Panc1 (cell line): Measurements from ENCODE around the gene MED12L.

ENCODE experiments used
- POLR2AphosphoS5 ChIP-seq: IDR thresholded peaks from 2 replicates; pipeline ENCODE4 v1.6.1; 2012; ENCODE audit warnings: mild to moderate bottlenecking, low read depth, low read length, moderate library complexity
- TF ChIP-seq, protein P1 (sequence below): fragments of 450-650 bp; IDR thresholded peaks from 2 replicates; pipeline ENCODE4 v1.5.1; 2017; ENCODE audit warnings: mild to moderate bottlenecking

DNA sequence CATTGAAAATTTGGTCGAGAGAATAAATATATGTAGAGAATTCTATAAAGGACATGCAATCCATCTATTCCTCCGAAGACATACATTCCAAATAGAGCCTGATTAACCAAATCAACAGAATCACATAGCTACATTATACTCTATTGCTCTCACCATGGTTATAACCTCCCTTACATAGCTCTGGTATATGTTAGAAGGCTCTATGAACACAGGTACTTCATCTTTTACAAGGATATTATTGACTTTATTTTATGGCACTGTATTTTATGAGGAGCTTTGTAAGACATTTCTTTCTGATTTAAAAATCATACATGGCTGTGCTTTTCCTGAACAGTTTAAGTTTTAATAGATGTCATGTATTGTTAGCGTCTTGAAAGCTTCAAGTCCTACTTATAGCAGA, 370.6 kb downstream of the MED12L start:
- TF ChIP-seq, protein P1, sequence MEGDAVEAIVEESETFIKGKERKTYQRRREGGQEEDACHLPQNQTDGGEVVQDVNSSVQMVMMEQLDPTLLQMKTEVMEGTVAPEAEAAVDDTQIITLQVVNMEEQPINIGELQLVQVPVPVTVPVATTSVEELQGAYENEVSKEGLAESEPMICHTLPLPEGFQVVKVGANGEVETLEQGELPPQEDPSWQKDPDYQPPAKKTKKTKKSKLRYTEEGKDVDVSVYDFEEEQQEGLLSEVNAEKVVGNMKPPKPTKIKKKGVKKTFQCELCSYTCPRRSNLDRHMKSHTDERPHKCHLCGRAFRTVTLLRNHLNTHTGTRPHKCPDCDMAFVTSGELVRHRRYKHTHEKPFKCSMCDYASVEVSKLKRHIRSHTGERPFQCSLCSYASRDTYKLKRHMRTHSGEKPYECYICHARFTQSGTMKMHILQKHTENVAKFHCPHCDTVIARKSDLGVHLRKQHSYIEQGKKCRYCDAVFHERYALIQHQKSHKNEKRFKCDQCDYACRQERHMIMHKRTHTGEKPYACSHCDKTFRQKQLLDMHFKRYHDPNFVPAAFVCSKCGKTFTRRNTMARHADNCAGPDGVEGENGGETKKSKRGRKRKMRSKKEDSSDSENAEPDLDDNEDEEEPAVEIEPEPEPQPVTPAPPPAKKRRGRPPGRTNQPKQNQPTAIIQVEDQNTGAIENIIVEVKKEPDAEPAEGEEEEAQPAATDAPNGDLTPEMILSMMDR, result no peak
- TF ChIP-seq POLR2AphosphoS5, result no peak
